Measurements from ENCODE around the gene NGFR.

DNA sequence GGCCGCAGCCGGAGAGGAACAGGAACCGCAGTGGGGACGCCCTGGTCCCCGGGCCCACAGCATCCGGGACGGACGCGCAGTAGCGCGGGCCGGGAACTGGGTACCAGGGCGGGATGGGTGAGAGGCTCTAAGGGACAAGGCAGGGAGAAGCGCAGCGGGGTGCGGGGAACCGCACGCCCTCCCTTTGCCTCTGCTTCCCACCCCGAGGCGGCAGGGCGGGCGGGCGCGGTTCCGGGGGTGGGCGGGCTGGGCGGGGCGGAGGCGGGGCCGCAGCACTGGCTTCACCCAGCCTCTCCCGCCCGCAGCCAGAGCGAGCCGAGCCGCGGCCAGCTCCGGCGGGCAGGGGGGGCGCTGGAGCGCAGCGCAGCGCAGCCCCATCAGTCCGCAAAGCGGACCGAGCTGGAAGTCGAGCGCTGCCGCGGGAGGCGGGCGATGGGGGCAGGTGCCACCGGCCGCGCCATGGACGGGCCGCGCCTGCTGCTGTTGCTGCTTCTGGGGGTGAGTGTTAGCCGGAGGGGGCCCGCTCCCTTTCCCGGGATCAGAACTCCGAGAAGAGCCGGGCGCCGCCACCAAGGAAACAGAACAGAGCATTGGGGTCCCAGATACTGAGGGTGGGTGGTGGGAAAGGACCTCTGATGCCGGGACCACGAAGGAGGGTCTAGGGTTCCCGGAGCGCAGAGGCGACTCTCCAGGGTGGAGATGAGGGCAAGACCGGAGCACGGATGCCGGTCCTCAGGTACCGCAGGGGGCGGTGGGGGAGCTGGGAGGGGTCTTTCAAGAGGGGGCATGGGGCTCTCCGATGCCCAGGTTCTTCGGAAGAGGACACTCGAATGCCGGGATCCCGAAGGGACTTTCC lies at the start of gene NGFR:
- no peak for TF ChIP-seq POLR2A (IDR thresholded peaks at IDR 0.05)
- TF ChIP-seq, protein P1, sequence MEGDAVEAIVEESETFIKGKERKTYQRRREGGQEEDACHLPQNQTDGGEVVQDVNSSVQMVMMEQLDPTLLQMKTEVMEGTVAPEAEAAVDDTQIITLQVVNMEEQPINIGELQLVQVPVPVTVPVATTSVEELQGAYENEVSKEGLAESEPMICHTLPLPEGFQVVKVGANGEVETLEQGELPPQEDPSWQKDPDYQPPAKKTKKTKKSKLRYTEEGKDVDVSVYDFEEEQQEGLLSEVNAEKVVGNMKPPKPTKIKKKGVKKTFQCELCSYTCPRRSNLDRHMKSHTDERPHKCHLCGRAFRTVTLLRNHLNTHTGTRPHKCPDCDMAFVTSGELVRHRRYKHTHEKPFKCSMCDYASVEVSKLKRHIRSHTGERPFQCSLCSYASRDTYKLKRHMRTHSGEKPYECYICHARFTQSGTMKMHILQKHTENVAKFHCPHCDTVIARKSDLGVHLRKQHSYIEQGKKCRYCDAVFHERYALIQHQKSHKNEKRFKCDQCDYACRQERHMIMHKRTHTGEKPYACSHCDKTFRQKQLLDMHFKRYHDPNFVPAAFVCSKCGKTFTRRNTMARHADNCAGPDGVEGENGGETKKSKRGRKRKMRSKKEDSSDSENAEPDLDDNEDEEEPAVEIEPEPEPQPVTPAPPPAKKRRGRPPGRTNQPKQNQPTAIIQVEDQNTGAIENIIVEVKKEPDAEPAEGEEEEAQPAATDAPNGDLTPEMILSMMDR (IDR thresholded peaks at IDR 0.05): no peak

Data from lower leg skin (tissue), 3 donors.